Esophagus squamous epithelium (tissue), 5 donors: ENCODE results near the gene PHPT1. TPM values are rescaled to one million over a fixed set of nuclear protein-coding genes. Genes with fewer than 3 reads are reported as not detected.
A peak's percentile ranks its signal among the peaks of the same experiment; 100 is the strongest.
"Not testable (repeated sequence)": the region's sequence is repeated elsewhere in the genome, so short reads cannot be mapped to it uniquely, and the experiment has no call there.

Source experiments
- DNase-seq: peaks from one replicate; lab custom pipeline; 2025; lab: John Stamatoyannopoulos, UW
- H3K27ac ChIP-seq, 4 donors: fragments of 200-600 bp; sonication (generic); one replicate each; pipeline ENCODE4 v1.5.1; 2016 to 2019; ENCODE audit warnings: mild to moderate bottlenecking in 1 of 4
- H3K27me3 ChIP-seq, 4 donors: fragments of 200-600 bp; sonication (generic); 1 replicate in 3 of 4; 2 replicates in 1 of 4; pipeline versions ENCODE4 v1.5.1 to v1.6.0; 2017 to 2021; ENCODE audit warnings: antibody characterized with exemption in 1 of 4
- H3K36me3 ChIP-seq, 3 donors: fragments of 200-600 bp; sonication (generic); one replicate each; pipeline ENCODE4 v1.5.1; 2016 to 2019
- H3K4me1 ChIP-seq, 3 donors: fragments of 200-600 bp; sonication (generic); one replicate each; pipeline ENCODE4 v1.5.1; 2017 to 2019
- H3K4me3 ChIP-seq, 4 donors: fragments of 200-600 bp; sonication (generic); 1 replicate in 3 of 4; 2 replicates in 1 of 4; pipeline ENCODE4 v1.5.1; 2016 to 2019; ENCODE audit warnings: mild to moderate bottlenecking in 2 of 4, moderate library complexity in 1 of 4
- H3K9me3 ChIP-seq, 3 donors: fragments of 200-600 bp; sonication (generic); one replicate each; pipeline ENCODE4 v1.5.1; 2016 to 2019
- CTCF ChIP-seq, 6 experiments: fragments of 450-650 bp in 4 of 6; fragments of 200-600 bp in 2 of 6; sonication (generic) in 2 of 6; IDR thresholded peaks; one replicate each; pipeline ENCODE4 v1.5.1; 2016 to 2019; ENCODE audit warnings: antibody characterized with exemption in 6 of 6, mild to moderate bottlenecking in 4 of 6, moderate library complexity in 4 of 6
- POLR2A ChIP-seq, 4 donors: fragments of 450-650 bp; IDR thresholded peaks; one replicate each; pipeline ENCODE4 v1.6.1; 2017; ENCODE audit warnings: antibody characterized with exemption in 4 of 4, mild to moderate bottlenecking in 4 of 4, moderate library complexity in 3 of 4
- WGBS, 2 donors: methylation state at CpG; one replicate each; pipeline ENCODE4 v1.1.5; 2018; 5-methylcytosine and 5-hydroxymethylcytosine counted together
- intact Hi-C: fragments of 100-400 bp; cut with DNase I; formaldehyde crosslinking; loops from one replicate; pipeline ENCODE4 v1.15.0; 2022
- total RNA-seq, 4 donors: library from RNA; depleted of rRNA; stranded (reverse); fragments of >200 nt; gene quantifications; one replicate each; pipeline ENCODE4 v1.1.0, GENCODE V29; 2016
- donor health status: DM: yes; HTN: yes; CAD: no.

Gene PHPT1
- total RNA-seq, 4 donors from 2014 or later: 21.9 to 53.2 (median 42.2) TPM

- intact Hi-C loops, DNase-seq, H3K9me3 ChIP-seq: not testable (repeated sequence)
- Histone ChIP-seq H3K27me3 (peaks cover 7 to 46% (median 19%) of the 10 kb centered on the region in 4 donors), H3K4me1 (peaks cover 42 to 71% (median 60%) of the 10 kb centered on the region in 3 donors), H3K36me3 (peaks cover 0 to 36% (median 9%) of the 10 kb centered on the region in 3 donors), H3K27ac (peak within 1 kb of the TSS in 1 of 4 donors; percentile 33), H3K4me3 (peak within 1 kb of the TSS; percentile 13 to 64 (median 47))
- WGBS, 2 donors: 7% methylated on average over 3 of the region's 27 CpGs; no CpG with 5 or more reads in 1 of the 2 donors
- TF ChIP-seq CTCF (IDR thresholded peaks at IDR 0.05): peak; percentile 68 to 89 (median 80)
These were observed 6.7 kb upstream of the PHPT1 start, which contains the start of gene AJM1 for GRCh38 chr9:136842380-136842948. TSS of gene AJM1 (plus strand) at chr9:136842478. CDS start at chr9:136844415, 1,937 bp downstream.

DNA sequence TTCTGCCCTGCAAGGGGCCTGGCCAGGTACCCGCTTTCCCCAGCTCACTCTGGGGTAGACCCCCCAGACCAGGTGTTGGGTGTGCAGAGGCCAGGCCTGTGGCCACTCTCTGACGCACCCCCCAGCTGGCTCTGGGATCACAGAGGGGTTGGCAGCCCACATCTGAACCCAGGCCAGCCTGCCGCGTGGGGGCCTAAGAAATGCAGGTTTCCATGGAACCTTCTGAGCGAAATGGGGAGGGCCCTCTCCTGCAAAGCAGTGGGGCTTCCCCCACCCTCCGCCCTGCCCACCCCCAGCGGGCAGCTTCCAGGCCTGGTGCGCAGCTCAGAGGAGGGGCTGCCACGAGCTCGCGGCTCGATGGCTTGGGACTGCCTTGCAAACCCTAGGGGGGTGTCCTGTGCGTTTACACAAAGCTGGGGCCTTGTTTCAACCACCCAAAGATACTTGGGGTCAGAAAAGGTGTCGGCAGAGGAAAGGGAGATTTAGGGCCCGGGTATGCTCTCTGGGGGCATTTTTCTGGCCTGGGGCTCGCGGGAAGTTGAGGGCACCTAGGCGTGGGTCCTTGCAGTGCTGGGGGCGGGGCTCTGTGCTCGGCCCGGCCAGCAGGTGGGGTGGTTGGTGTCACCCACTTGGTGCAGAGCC lies 5.9 kb upstream of the PHPT1 start:
- intact Hi-C loops, H3K27ac ChIP-seq, DNase-seq, H3K9me3 ChIP-seq: not testable (repeated sequence)
- Histone ChIP-seq H3K27me3 (peaks cover 7 to 54% (median 19%) of the 10 kb centered on the region in 4 donors), H3K4me1 (peaks cover 45 to 79% (median 68%) of the 10 kb centered on the region in 3 donors), H3K36me3 (peaks cover 0 to 29% (median 9%) of the 10 kb centered on the region in 3 donors), H3K4me3 (peak overlapping the region in 3 of 4 donors; percentile 10 to 64 (median 48))
- WGBS, 2 donors: 8% methylated on average over 8 of the region's 21 CpGs; no CpG with 5 or more reads in 1 of the 2 donors

DNA sequence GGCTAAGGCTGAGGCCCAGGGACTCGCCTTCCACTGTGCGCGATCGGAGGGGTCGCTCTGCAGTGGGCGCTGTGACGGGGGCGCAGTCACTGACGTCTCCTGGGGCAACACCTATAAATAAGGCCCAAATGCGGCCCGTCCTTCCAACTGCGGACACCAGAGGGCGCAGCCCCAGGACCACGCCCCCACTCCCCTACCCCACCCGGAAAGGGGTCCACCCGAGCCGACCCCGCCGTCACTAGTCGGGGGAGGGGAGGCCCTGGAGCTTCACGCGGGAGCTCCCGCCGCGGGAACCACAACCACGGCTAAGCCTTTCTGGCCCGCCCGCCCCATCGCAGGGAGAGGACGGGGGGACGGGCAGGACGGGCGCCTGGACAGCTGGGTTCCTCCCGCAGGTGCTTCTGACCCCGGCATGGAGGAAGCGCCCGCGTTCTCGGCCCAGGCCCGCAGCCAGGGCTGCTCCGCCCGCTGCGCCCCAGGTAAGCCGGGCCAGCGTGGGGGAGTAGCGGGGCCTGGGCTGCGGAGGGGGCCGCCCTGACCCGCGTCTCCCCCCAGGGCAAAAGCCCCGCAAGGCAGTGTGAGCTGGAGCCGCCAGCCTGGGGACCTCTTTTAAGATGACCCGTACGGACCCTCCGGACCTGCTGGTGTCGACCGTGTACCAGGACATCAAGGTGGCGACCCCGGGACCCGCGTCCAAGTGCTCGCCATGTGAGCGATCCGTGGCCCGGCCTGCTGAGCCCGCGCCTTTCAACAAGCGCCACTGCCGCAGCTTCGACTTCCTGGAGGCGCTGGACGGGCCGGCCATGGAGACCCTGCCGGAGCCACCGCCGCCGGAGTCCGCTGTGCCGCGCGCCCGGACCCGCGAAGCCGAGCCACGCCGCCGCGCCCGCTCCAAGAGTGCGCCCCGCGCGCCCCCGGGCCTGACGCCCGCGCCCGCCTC lies 5.1 kb upstream of the PHPT1 start:
- DNase-seq, H3K9me3 ChIP-seq, intact Hi-C loops, H3K27ac ChIP-seq: not testable (repeated sequence)
- peak; percentile 51 to 70 (median 66) for TF ChIP-seq CTCF (IDR thresholded peaks at IDR 0.05)
- Histone ChIP-seq H3K27me3 (peaks cover 7 to 54% (median 19%) of the 10 kb centered on the region in 4 donors), H3K4me3 (peak overlapping the region in 3 of 4 donors; percentile 10 to 64 (median 48)), H3K36me3 (peaks cover 0 to 21% (median 7%) of the 10 kb centered on the region in 3 donors), H3K4me1 (peaks cover 45 to 84% (median 71%) of the 10 kb centered on the region in 3 donors)
- 0% methylated on average over 5 of the region's 99 CpGs; no CpG with 5 or more reads in 1 of the 2 donors for WGBS, 2 donors

DNA sequence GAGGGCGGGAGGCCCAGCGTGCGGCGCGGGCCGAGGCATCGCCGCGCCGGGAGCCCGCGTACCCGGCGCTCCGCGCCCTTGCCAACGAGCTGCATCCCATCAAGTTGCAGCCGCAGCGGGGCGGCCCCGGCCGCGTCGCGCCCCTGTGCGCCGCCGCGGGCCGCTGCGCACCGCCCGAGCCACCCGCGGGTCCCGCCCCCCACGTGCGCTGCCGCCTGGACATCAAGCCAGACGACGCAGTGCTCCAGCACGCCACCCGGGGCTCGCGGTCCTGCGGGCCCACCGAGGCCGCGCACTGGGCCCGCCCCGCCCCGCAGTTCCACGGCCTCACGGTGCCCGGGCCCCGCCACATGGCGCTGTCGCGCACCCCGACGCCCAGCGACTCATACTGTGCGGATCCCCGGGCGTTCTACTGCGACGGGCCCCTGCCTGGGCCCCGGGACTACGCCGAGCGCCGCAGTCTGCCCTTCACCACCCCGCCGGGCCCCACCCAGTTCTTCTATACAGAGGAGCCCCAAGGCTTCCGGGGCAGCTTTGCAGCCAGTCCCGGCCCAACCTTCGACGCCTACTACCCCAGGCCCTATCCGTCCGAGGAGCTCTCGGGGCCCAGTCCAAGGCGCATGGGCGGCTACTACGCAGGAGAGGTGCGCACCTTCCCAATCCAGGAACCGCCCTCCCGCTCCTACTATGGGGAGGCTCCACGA lies 4.3 kb upstream of the PHPT1 start:
- DNase-seq: no peak
- intact Hi-C loops: no loop called here
- Histone ChIP-seq H3K36me3 (peaks cover 0 to 13% (median 0%) of the 10 kb centered on the region in 3 donors), H3K4me3 (peak overlapping the region in 1 of 4 donors; percentile 15), H3K9me3 (no peaks in the 10 kb centered on the region), H3K27ac (no peak overlapping the region), H3K27me3 (peaks cover 7 to 54% (median 19%) of the 10 kb centered on the region in 4 donors), H3K4me1 (peaks cover 48 to 88% (median 75%) of the 10 kb centered on the region in 3 donors)
- WGBS, 2 donors: 9% methylated on average over 9 of the region's 88 CpGs; no CpG with 5 or more reads in 1 of the 2 donors
- no peak for TF ChIP-seq POLR2A (IDR thresholded peaks at IDR 0.05)
- TF ChIP-seq CTCF (IDR thresholded peaks at IDR 0.05): no peak
